K562 (cell line): ENCODE measurements around the gene MORF4L1. TPM values are rescaled to one million over a fixed set of nuclear protein-coding genes. Genes with fewer than 3 reads are reported as not detected.

Experiments used
- ARID4B ChIP-seq: sonication (generic); formaldehyde crosslinking; IDR thresholded peaks from 2 replicates; pipeline ENCODE4 v1.8.0; 2022; ENCODE audit warnings: mild to moderate bottlenecking, missing genetic modification reagents
- BCOR ChIP-seq: fragments of 450-650 bp; IDR thresholded peaks from 2 replicates; pipeline ENCODE4 v1.6.1; 2016
- CBFB ChIP-seq: sonication (generic); formaldehyde crosslinking; IDR thresholded peaks from 2 replicates; pipeline ENCODE4 v1.4.0; 2020; ENCODE audit warnings: mild to moderate bottlenecking, missing genetic modification reagents
- CEBPG ChIP-seq, 3 experiments: fragments of 200-800 bp in 1 of 3; sonication (Bioruptor generic) in 1 of 3; sonication (generic) in 1 of 3; formaldehyde crosslinking in 1 of 3; IDR thresholded peaks in 2 of 3; conservative IDR thresholded peaks in 1 of 3; 2 replicates each; pipeline versions ENCODE4 v1.6.1 to v1.8.0; 2016 to 2022; ENCODE audit warnings: missing compliant biosample characterization in 2 of 3, missing genetic modification characterization in 2 of 3, mild to moderate bottlenecking in 1 of 3, missing genetic modification reagents in 1 of 3
- CHD7 ChIP-seq: fragments of 200-600 bp; sonication (generic); IDR thresholded peaks from one replicate; pipeline ENCODE4 v1.6.1; 2012; ENCODE audit warnings: mild to moderate bottlenecking, low read depth, low read length, inconsistent platforms
- CREB1 ChIP-seq, 2 experiments: sonication (generic) in 1 of 2; formaldehyde crosslinking in 1 of 2; IDR thresholded peaks; 2 replicates each; pipeline versions ENCODE4 v1.6.1 to v1.8.0; 2012 to 2022; ENCODE audit warnings: inconsistent platforms in 1 of 2, mild to moderate bottlenecking in 1 of 2, missing genetic modification reagents in 1 of 2, moderate library complexity in 1 of 2
- FOXJ2 ChIP-seq: fragments of 200-800 bp; sonication (Bioruptor generic); IDR thresholded peaks from 2 replicates; pipeline ENCODE4 v1.6.1; 2016; ENCODE audit warnings: missing genetic modification characterization, missing compliant biosample characterization
- IRF2 ChIP-seq: sonication (generic); formaldehyde crosslinking; IDR thresholded peaks from 2 replicates; pipeline ENCODE4 v1.8.1; 2022; ENCODE audit warnings: mild to moderate bottlenecking, missing genetic modification reagents
- NRF1 ChIP-seq, 2 experiments: fragments of 450-650 bp; IDR thresholded peaks in 1 of 2; conservative IDR thresholded peaks in 1 of 2; 2 replicates each; pipeline ENCODE4 v1.6.1; 2014; ENCODE audit warnings: mild to moderate bottlenecking in 2 of 2
- SREBF1 ChIP-seq: fragments of 150-350 bp; IDR thresholded peaks from 2 replicates; pipeline ENCODE4 v1.6.1; 2014; ENCODE audit warnings: antibody characterized with exemption, low read depth, low read length, borderline replicate concordance
- ZNF282 ChIP-seq: sonication (generic); formaldehyde crosslinking; IDR thresholded peaks from 2 replicates; pipeline ENCODE4 v1.8.1; 2023; ENCODE audit warnings: missing genetic modification reagents
- polyA plus RNA-seq, 8 experiments: library from polyadenylated mRNA; depleted of rRNA in 4 of 8; stranded (reverse) in 5 of 8; unstranded in 3 of 8; fragments of >200 nt; fragmentation: Nextera tagmentation in 2 of 8; fragmentation: Illumina TruSeq in 1 of 8; extraction: Ambion mirVana in 2 of 8; extraction: Trizol in 1 of 8; gene quantifications; 2 replicates each; pipeline versions ENCODE4 v1.2.1 to v1.2.3, GENCODE V29; 2011 to 2014; ENCODE audit warnings: inconsistent platforms in 1 of 8, missing spikeins in 1 of 8
- total RNA-seq, 7 experiments: library from RNA; depleted of rRNA in 6 of 7; stranded (reverse); fragments of >200 nt in 6 of 7; fragmentation: Illumina TruSeq in 2 of 7; extraction: Trizol in 2 of 7; gene quantifications; 2 replicates each; pipeline versions ENCODE4 v1.2.1 to v1.2.3, GENCODE V29; 2011 to 2021; ENCODE audit warnings: low replicate concordance in 1 of 7

The MORF4L1 gene
- total and polyA plus RNA-seq, 9 of the 15 experiments (the other 6 are each of a cell fraction or from before 2014, with no cell fraction given), result 127 to 615 (median 281) TPM

GRCh38 chr15:78868366-78868765 lies 4.3 kb upstream of the MORF4L1 start (continued):
- TF ChIP-seq CHD7 (no peak), BCOR (no peak), FOXJ2 (tag) (no peak), CREB1 (IDR thresholded peaks at IDR 0.05) (no peak), CREB1 (CRISPR knock-in tag; IDR thresholded peaks at IDR 0.05) (no peak), ZNF282 (CRISPR knock-in tag) (no peak), NRF1 (conservative IDR thresholded peaks at IDR 0.05 in 1 of 2, IDR thresholded peaks at IDR 0.05 in 1 of 2) (no peak), IRF2 (CRISPR knock-in tag) (no peak), CEBPG (CRISPR knock-in tag; IDR thresholded peaks at IDR 0.05) (no peak), CEBPG (tag; conservative IDR thresholded peaks at IDR 0.05 in 1 of 2, IDR thresholded peaks at IDR 0.05 in 1 of 2) (no peak), SREBF1 (no peak), ARID4B (no peak), CBFB (CRISPR knock-in tag) (no peak)
